ENCODE measurements around the gene PRDM11. TPM values are rescaled to one million over a fixed set of nuclear protein-coding genes. Genes with fewer than 3 reads are reported as not detected.

PRDM11 gene
- total RNA-seq, 2 donors from 2014 or later: 21.1 to 24.5 TPM

DNA sequence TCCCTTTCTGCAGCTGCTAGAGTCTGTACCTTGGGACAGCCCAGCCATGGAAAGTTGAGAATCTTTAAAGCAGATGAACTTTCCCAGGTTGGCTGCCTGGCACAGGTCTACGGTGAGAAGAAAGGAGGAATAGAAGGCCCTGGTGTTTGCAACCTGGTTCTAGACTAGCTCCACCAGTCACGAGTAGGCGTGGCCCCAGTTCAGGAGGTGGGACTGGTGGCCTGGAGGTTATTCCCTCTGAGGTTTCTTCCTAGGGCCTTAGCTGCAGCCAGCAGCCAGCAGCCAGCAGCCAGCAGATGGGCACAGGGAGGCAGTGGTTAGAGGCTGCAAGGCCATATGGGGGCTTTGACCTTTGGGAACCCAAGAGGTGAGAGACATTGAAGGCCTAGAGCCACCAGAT lies 40.9 kb downstream of the PRDM11 start:
- intact Hi-C loops (cut with DNase I): no loop called here
- peak; percentile 66 for DNase-seq (ENCODE audit: low spot score)

DNA sequence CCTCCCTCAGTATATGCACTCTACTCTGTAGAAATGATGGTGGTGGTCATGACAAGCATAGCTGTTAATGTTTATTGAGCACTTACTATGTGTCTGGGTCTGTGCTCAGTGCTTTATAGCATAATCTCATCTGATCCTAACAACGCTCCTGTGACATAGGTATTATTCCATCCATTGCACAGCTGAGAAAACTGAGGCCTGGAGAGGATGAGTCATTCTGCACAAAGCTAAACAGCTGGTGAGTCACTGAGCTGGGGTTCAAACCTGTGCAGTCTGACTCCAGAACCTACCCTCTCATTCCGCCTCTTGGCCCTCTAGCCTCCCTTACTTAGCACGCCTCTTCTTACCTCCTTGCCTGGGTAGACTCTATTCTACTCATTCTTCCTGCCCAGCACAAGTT lies 41.7 kb downstream of the PRDM11 start:
- intact Hi-C loops (cut with DNase I): no loop called here
- DNase-seq (ENCODE audit: low spot score): no peak

DNA sequence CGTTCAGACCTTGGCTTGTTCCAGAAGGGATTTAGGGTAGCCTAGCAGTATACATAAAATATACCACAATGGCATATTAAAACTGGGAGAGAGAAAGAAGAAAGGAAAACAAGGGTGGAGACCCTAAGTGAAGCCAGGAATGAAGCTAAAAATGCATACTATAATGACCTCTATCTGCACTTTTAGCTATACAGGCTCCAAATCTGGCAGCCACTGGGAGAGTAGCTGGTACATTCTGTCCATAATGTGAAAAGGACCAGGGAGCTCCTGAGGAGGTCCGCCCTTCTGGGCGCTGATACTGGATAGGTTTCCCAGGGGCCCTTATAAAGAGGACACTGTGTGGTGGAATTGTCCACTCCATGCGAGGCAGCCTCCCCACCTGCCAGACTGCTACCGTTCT lies 42.8 kb downstream of the PRDM11 start:
- DNase-seq (ENCODE audit: low spot score): peak; percentile 8
- intact Hi-C loops (cut with DNase I): no loop called here

- DNase-seq (ENCODE audit: low spot score): peak; percentile 66
- intact Hi-C loops (cut with DNase I): no loop called here
Measured at GRCh38 chr11:45193695-45194094, 47.3 kb downstream of the PRDM11 start.

GRCh38 chr11:45204761-45205160 lies 58.3 kb downstream of the PRDM11 start:
- DNase-seq (ENCODE audit: low spot score): peak; percentile 65
- intact Hi-C loops (cut with DNase I): no loop called here

DNA sequence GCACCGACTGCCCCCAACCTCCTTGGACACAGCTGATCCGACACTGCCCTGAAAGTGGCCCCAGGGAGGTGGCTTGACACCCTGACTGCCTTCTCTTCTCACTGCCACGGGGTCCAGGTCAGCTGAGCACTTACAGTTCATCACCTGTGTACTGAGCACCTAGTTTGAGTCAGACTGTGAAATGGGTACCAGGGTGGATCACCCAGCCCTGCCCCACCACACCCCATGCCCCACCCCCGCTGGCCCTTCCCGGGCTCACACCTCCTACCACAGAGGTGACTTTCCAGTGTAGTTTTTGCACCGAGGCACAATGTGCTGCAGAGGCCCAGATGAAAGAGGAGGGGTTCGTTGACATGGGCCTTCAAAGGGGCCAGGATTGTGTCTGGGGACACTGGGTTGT lies 59.5 kb downstream of the PRDM11 start:
- DNase-seq (ENCODE audit: low spot score): peak; percentile 75
- intact Hi-C loops (cut with DNase I): no loop called here

DNA sequence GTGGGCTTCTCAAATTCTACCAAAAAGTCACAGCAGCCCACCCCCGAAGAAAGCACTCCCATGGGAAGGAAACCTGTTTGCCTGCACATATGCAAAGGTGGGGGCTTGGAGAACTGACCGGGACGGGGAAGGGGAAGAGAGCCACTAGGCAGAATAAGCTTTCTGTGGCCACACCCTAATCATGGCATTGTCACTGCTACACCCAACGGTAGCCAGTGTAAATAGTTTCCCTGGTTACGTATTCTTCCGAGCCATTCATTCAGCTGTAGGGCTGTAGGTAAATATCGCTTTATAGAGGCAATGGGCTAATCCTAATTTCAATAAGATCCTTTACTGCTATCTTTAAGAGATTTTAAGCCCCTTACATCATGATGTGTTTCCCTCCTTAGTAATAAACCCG lies 61.7 kb downstream of the PRDM11 start:
- peak; percentile 28 for DNase-seq (ENCODE audit: low spot score)
- intact Hi-C loops (cut with DNase I): no loop called here

- peak; percentile 73 for DNase-seq (ENCODE audit: low spot score)
- intact Hi-C loops (cut with DNase I): no loop called here
Measured at GRCh38 chr11:45209000-45209879, 62.8 kb downstream of the PRDM11 start.

DNA sequence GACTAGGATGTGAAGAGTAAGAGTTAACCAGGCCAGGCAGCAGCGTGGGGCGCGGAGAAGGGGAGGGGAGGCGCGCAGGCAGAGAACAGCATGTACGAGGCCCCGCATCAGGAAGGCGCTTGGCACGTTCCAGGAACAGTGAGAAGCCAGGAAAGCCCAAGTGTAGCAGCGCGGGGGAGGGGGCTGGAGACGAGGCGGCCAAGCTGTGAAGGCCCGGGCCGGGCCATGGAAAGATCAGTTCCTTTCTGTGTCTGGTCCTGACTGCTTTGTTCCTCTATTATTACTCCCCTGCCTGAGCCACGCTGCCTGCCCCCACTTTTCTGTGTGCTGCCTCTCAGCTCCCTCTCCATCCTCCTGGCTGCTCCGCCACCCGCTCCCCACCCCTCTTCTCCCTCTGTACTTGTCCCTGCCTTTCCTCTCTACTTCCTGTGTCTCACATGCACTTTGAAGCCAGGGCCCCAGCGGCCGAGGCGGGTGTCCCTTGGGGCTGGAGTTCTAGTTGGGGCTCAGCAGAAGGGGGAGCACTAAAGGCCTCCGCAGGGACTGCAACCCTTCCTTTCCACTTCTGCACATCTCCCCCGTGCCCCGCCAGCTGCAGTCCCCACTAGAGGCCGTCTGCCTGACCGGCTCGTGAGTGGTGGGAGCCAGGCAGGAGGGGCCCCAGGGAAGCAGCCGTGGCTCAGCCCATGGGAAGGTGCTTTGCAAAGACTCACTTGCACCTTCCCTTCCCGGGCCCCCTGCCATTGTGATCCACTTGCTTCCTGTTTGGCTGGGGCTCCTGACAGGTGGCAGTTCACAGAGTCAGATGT lies 63.7 kb downstream of the PRDM11 start:
- intact Hi-C loops (cut with DNase I): loop anchor here in 1 of 2 donors (10.0 kb wide), 1 partner anchor 95 kb away; no protein-coding TSS in a partner anchor
- DNase-seq (ENCODE audit: low spot score): peak; percentile 94

DNA sequence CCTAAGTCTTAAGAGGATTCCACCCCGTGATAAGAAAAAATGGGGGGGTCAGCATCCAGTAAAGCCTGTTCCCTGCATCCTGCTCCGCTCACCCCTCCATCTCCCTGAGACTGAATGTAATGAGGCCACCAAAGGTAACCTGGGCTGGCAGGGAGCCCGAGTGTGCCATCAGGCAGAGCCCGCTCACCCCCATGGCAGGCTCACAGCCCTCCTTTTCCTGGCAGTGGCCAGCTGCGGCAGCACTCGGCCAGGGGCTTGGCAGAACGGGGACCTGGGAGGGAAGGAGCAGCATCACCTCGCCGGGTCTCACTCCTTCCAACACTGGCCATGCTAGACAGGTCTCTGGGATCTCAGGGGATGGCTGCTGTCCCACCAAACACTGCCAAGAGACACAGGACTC lies 64.4 kb downstream of the PRDM11 start:
- intact Hi-C loops (cut with DNase I): loop anchor here in 1 of 2 donors (10.0 kb wide), 1 partner anchor 96 kb away; no protein-coding TSS in a partner anchor
- DNase-seq (ENCODE audit: low spot score): peak; percentile 65

- intact Hi-C loops (cut with DNase I): loop anchor here in 1 of 2 donors (10.0 kb wide), 1 partner anchor 97 kb away; no protein-coding TSS in a partner anchor
Measured at GRCh38 chr11:45211732-45212131, 65.3 kb downstream of the PRDM11 start.

GRCh38 chr11:45212566-45213315 lies 66.3 kb downstream of the PRDM11 start:
- intact Hi-C loops (cut with DNase I): loop anchor here in 1 of 2 donors (1.0 to 10.0 kb wide), 2 partner anchors 47 to 98 kb away; no protein-coding TSS in a partner anchor
- DNase-seq (ENCODE audit: low spot score): peak; percentile 74

More at GRCh38 chr11:45211732-45212131, 65.3 kb downstream of the PRDM11 start:
- DNase-seq (ENCODE audit: low spot score): no peak

GRCh38 chr11:45213316-45213665 lies 66.9 kb downstream of the PRDM11 start:
- intact Hi-C loops (cut with DNase I): loop anchor here in 1 of 2 donors (1.0 to 10.0 kb wide), 2 partner anchors 46 to 98 kb away; no protein-coding TSS in a partner anchor
- DNase-seq (ENCODE audit: low spot score): peak; percentile 64

GRCh38 chr11:45213717-45214116 lies 67.3 kb downstream of the PRDM11 start:
- DNase-seq (ENCODE audit: low spot score): peak; percentile 30

GRCh38 chr11:45215098-45215865 lies 68.8 kb downstream of the PRDM11 start:
- DNase-seq (ENCODE audit: low spot score): peak; percentile 30
- intact Hi-C loops (cut with DNase I): loop anchor here in 1 of 2 donors (10.0 kb wide), 1 partner anchor 100 kb away; no protein-coding TSS in a partner anchor

More at GRCh38 chr11:45213717-45214116, 67.3 kb downstream of the PRDM11 start:
- intact Hi-C loops (cut with DNase I): loop anchor here in 1 of 2 donors (1.0 to 10.0 kb wide), 2 partner anchors 46 to 99 kb away; no protein-coding TSS in a partner anchor

DNA sequence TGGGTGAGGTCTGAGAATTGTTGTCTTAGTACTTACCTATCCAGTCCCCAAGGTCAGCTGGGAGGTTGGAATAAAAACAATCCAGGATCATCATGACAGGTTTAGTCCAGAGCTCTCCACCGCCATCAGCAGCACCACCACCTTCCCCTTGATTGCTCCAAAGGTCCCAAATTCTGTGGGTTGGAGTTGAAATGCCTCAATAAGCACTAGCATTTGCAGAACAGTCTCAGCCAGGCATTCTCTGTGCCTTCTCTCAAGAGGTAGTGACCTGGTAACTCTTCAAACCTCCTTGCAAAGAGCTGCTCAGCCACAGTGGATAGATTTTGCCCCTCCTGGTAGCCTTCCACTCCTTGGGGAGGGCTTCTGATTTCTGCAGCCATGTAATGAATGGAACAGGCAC lies 69.6 kb downstream of the PRDM11 start:
- intact Hi-C loops (cut with DNase I): loop anchor here in 1 of 2 donors (10.0 kb wide), 1 partner anchor 101 kb away; no protein-coding TSS in a partner anchor
- DNase-seq (ENCODE audit: low spot score): peak; percentile 15

- DNase-seq (ENCODE audit: low spot score): no peak
- intact Hi-C loops (cut with DNase I): loop anchor here in 1 of 2 donors (10.0 kb wide), 1 partner anchor 102 kb away; no protein-coding TSS in a partner anchor
Measured at GRCh38 chr11:45216901-45217300, 70.5 kb downstream of the PRDM11 start.

DNA sequence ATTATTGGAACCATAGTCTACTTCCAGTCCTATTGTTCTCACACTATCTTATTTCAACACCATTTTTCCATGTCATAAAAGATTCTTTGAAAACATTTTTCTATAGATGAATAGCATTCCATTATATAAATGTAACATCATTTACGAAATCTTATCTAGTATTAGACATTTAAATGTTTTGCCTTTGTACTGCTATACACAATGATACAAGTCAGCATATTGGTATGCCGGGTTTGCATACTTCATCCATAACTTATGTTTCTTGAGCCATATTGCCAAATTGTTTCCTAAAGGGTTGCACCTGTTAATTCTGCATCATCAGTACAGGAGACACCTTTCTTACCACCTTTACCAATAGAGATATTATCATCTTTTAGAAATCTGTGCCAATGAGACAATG lies 71.6 kb downstream of the PRDM11 start:
- intact Hi-C loops (cut with DNase I): loop anchor here in 1 of 2 donors (10.0 kb wide), 1 partner anchor 103 kb away; no protein-coding TSS in a partner anchor
- no peak for DNase-seq (ENCODE audit: low spot score)
